HG03039 (cell line): ENCODE measurements around the gene TFB1M.
"Not testable (repeated sequence)": the region's sequence is repeated elsewhere in the genome, so short reads cannot be mapped to it uniquely, and the experiment has no call there.

ENCODE experiments used
- ATAC-seq: cut with Tn5 transposase; IDR thresholded peaks from one replicate; pipeline ENCODE4 v1.9.1; 2021; ENCODE audit warnings: mild to moderate bottlenecking, moderate library complexity; ENCODE audit not compliant: unreplicated experiment

The TFB1M gene

DNA sequence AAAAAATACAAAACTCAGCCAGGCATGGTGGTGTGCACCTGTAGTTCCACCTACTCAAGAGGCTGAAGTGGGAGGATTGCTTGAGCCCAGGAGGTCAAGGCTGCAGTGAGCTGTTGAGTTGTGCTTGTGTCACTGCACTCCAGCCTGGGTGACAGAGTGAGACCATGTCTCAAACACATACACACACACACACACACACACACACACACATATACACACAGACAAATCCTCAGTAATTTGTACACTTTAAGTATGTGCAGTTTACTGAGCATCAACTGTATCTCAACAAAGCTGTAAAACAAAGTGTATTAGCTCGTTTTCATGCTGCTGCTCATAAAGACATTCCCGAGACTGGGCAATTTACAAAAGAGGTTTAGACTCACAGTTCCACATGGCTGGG, 7.3 kb downstream of the TFB1M start:
- ATAC-seq: no peak

DNA sequence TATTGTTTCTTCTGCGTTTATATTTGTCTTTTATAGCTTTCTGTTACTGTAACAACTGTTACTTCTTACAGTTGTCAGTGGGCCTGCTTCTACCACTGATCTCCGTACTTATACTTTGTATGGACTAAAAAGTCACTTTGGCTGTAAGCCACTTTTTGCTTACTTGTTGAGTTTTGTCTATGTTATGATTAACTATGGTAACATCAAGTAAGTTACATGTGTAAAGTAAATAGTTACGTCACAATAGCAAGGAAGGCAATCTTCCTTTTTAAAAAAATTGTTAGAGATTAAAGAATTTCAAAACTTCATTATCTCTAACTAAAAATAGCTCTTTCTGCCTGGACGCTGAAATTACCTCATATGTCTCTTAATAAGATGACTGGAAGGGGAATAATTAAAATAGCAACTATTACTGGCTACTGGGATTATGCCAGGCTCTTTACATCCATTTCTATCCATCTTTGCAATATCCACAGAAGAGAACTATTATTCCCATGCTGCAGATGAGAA, 10.9 kb downstream of the TFB1M start:
- no peak for ATAC-seq

DNA sequence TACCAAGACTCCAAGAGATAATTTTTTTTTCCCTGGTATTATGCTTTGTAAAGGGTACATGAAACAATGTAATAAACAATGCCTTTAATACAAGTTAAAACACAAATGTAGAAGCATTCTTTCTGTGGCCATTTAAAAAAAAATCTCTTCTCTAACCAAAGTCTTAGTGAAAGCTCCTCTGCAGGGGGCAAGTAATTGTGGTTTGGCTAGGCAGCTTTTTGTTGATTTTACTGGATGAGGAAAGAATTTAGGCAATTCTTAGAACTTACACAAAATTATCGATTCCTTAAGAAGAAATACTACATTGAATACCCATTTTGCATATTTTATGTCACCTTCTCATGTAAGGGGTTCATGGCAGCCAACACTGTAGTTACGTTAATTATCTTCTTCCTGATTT, 12.4 kb downstream of the TFB1M start:
- no peak for ATAC-seq

DNA sequence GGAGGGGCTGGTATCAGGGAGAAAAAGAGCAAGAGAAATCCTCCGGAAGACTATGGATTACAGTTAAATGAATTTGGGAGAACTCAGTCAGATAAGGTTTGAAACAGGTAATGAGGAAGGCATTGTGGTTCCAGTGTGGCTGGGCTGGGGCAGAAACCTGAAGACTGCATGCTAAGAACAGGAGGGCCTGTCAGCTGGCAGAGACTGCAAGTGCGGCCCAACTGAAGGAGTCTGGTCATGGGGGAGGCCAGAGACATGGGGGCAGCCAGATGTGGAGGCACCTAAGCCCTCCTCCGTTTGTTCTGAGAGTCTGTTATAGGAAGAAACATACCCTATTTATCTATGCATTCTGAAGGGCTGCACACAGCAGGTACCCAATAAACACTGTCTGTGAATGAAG, 16.6 kb downstream of the TFB1M start:
- ATAC-seq: no peak

DNA sequence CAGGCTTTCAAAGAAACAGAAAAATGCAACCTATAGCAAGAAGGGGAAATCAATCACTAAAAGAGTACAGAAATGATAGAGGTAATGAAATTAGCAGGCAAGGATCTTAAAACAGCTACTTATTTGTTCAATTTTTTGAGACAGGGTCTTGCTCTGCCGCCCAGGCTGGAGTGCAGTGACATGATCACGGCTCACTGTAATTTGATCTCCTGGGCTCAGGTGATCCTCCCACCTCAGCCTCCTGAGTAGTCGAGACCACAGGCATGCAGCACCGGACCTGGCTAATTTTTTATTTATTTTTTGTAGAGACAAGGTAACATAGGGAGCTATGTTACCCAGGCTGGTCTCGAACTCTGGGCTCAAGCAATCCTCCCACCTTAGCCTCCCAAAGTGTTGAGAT, 21.6 kb downstream of the TFB1M start:
- ATAC-seq: no peak

DNA sequence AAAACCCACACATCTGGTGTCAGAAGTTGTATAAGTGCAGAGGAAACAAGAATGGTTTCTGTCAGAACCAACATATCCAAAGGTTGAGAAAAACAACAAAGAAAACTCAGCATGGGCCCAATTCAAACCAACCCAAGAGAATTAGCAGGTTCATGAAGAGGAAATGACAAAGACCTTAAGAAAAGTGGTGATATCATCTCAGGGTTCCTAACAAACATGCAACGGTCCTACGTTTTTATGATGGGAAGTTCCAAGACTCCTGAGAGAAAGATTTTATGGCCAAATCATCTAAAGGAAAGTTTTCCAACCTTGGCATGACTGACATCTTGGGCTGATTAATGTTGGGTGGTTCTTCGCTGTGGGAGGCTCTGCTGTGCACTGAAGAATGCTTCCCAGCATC, 23.0 kb downstream of the TFB1M start:
- no peak for ATAC-seq

DNA sequence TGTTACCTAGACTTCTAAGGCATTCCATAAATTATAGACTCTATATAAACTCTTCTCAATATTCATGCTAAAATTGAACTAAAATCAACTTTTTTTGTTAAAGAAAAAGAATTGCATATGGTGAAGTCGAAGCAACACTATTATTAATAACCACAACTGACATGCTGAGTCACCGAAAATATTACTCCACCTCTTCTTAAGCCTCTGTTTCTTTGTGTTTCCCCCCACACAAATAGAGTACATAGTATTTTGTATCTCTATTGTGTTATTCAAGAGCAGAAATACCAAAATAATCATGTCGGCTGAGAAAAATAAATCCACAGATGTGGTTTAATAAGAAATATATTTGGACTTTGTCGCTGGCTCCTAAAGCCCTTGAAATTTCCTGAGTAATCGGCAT, 23.8 kb downstream of the TFB1M start:
- no peak for ATAC-seq

DNA sequence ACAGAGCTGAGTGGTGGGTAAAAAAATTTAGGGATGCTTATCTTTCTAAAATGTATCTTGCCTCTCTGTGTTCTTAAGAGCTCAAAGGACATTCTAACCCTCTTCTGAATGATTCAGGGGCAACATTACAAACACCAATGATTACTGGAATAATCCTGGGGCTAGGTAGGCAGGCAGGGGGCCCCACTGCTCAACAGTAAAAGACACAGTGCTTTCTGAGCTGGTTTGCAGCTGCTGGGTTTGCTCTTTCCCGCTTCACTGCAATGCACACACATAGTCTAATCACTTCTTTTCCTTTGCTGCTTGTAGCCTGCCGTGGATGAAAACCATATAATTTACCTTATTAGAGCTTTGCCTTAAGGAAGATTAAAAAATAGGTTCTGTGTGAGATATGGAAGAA, 26.5 kb downstream of the TFB1M start:
- ATAC-seq: no peak

DNA sequence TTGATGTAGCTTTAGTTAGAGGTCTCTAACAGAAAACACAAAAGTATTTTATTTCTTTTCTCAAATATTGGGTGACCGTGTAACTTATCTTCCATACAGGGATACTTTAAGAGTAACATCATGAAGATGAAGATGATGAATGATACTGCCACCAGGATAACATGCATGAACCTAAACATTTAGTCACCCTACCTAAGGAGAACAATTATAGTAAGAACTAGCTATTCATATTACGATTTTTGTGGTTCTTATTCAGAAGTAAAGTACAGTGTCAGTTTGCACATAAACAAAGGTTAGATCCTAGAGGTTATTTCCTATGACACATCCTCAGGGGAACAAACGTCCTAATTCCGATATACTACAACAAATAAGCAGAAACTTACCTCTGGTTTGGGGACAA, 29.5 kb downstream of the TFB1M start:
- ATAC-seq: no peak

DNA sequence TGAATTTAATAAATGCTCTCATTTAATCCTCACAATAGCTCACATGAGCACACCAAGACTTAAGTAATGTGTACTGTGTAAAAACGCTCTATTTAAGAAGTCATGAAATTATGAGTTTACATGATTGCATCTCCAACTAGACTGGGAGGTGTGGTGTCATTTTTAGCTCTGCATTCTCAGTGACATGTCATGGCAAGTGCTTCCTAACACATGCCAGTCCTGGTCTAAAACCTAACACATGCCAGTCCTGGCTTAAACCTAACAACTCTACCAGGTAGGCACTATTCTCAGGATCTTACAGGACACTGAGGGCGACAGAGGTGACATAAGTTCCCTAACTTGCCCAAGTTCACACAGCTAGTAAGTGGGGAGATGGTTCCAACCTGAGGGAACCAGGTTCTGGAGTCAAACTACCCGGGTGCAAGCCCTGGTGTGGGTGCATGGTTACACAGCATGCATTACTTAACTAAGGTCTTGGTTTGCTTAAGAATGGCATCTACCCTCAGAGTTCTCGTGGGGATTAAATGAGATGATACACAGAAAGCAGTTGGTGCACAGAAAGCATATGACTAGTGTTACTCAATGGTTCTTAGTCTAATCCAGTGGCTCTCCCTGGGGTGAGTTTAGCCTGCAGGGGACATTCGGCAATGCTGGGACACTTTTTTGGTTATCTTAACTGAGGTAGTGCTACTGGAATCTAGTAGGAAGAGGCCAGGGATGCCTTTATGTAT, 35.8 kb downstream of the TFB1M start:
- no peak for ATAC-seq

DNA sequence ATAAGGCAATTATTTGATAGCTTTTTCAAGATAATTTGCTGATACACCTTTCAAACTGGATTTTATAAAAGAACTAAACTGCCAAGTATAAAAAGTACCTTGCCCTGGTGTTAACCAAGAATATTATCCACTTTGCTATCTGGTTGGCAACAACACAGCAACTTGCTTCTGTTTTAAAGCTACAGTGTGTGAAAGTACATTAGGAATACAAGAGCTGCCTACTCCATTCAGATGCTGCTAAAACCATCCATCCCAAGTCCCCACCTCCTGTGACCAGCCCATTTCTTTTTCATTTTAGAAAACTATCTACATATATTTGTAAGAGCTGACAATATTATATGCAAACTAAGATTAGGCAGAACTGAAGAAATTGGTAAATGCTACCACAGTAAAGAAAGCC, 37.6 kb downstream of the TFB1M start:
- ATAC-seq: no peak

DNA sequence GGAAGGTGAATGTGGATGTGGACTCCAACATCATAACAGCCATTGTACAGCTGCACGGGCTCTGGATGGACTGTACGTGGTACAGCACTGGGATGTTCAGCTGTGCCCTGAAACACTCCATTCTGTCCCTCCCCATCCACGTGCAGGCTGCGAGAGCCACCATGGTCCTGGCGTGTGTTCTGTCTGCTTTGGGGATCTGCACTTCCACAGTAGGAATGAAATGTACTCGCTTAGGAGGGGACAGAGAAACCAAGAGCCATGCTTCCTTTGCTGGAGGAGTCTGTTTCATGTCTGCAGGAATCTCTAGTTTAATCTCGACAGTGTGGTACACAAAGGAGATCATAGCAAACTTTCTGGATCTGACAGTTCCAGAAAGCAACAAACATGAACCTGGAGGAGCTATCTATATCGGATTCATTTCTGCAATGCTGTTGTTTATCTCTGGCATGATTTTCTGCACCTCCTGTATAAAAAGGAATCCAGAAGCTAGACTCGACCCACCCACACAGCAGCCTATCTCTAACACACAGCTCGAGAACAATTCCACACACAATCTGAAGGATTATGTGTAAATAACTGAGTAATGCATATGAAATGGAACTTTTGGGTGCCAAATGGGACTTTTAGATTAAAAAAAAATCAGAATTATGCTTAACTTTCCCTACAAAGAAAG, 38.3 kb downstream of the TFB1M start:
- ATAC-seq: no peak

DNA sequence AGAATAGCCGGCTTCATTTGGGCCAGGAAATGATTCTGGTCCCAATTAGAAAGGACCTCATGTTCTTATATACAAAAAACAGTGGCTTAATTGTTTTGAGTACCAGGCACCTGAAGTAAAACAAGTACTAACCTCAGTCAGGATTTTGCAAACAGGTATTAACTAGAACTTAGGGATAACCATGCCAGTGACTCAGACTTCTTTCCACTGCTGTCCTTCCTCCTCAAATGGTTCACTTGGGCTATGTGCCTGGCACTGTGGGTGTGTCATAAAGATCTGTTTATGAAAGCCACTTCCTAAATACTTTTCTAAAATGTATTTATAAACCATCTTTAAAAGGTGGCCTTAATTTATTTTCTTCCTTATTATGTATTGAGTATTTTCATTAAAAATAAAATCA, 39.8 kb downstream of the TFB1M start:
- no peak for ATAC-seq

DNA sequence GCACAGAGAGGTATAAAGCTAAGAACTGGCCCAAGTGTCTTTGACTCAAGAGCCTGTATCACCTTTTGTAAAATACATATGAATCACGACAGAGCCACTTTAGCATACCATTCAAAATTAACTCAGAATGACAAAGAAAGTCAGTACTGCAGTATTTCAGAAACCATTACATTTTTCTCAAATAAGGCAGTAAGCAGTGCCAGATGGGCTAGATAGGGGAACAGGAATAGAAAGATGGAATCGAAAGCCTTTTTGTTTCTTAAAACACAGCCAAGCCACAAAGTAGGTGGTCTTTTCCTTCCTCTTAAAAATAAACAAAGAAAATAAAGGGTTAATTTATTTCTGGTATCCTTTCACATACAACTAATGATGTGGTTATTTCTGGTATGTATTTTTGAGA, 40.2 kb downstream of the TFB1M start:
- no peak for ATAC-seq

DNA sequence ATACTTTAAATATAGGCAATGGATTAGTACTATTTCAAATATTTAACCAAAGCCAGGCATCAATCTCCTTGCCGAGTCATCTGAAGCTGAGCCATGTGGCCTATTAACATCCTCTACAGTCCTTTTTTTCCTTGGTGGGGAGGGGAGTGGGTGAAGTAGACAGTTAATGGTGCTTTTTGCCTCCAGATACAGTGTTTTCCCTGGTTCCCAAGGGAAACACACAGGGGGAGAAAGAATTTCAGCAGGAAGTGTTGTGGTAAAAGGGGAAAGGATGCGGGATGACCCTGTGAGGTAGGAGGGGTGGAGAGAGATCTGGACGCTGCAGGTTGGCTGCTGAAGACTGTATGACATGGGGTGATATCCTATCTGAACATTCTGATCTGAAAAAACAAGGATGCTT, 40.9 kb downstream of the TFB1M start:
- ATAC-seq: no peak

DNA sequence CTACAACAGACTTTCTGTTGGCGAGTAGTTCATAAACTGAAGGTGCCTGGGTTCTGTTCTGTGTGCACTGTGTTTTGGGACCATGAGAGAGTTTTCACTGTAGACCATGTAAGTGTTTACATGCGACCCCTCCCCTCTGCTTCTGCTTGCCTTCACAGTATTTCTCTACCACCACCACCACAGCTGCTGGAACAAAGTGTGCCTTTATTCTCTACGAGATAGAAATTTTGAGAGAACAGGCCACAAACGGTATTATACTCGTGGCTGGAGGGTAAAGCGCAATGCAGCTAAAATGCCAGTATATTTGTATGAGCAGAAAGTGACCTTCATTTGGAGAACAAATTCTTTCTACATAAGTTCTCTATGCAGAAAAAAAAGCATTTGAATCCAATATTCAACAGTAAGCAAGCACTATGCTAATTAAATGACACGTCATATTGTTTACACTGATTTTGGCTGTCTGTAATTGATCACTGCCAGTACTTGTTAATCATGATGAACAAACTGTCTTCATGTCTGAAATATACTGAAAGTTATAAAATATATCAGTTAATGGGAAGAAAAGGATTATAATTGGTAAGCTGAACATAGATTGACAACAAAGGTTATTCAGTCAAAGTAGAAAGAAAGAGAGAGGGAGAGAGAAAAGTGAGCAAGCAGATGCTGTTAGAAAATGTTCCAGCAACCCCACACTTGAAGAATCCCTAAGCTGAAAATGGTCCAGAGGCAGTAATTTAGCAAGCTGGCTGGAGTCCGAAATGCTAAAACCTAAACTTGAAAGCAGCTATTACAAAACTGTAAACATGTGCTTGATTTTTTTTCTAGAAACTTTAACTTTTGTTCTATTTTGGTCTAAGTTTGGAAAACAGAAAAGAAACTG, 41.7 kb downstream of the TFB1M start:
- no peak for ATAC-seq

DNA sequence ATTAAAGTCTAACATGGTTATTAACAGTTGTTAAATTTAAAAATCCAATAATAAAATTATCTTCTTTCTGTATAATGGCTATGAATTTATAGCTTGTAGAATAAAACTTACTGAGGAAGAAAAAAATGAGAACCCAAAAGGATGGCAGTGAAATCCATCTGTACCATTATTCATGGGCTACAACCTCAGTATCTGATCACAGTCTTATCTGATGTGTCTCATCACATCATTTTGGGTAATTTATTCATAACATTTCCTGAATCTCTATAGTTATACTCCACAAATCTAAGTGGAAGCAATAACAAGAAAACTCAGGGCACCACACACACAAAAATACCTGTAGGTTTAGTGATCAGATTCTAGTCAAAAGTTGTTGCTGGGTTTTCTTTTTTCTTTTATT, 43.1 kb downstream of the TFB1M start:
- ATAC-seq: no peak

DNA sequence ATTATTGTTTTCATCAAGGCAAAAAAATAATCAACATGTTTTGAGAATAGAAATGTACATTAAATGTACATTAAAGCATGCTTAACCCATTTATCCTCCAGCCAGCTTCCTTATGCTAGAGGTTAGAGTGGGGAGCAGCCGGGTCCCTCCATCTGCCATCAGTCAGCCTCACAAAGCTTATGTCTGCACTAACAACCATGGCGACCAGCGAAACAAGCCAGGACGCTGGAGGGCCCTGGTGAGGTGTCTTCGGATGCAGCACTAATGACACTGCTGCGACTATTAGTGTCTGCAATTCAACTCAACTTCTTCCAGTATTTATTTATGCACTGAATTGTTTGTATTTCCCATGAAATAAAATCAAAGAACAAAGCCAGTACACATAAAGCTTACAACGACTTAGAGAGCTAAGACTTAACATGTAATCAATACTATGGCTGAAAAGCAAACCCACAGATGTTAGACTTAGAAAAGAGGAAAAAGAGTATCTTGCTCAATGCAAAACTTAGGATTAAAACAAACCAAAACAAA, 43.7 kb downstream of the TFB1M start:
- no peak for ATAC-seq

DNA sequence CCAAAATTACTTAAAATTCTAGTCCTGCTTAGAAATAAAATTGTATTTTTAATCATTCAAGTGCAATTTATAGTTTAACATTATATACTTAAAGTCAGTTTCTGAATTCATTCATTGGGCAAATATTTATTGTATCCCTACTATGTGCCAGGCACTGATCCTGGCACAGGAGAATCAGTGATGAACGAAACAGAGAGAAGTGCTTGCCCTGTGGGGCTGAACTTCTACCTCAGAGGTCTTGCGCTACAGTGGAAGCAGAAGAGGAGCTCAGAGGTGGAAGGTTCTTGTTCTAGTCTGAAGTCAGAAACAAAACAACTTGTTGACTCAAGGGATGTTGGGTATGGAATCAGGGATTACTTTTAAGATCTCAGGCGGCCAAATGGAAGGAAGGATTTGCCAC, 44.5 kb downstream of the TFB1M start:
- no peak for ATAC-seq

DNA sequence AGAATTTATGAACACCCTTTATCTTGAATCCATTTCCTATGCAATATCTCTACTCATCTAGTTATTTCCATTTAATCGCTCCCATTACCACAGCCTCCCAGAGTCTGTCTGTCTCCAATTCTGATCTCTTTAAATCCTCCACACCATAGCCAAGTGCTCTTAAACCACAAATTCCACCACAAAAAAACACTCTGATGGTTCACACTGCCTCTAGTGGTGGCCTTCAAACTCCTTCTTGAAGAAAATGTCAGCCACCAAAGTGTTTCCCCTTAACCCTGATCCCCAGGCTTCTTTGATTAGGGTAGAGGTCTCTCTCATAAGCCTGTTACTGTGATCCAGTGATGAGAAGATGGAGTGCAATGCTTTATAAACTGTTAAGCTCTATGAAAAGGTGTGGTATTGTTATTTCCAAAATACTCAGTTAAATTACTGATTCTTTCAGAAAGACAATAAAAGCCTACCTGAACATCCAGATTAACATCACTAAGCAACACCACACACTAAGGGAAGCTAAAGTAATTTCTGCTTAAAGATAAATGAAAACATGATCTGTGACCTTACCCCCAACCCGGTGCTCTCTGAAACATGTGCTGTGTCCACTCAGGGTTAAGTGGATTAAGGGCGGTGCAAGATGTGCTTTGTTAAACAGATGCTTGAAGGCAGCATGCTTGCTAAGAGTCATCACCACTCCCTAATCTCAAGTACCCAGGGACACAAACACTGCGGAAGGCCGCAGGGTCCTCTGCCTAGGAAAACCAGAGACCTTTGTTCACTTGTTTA, 46.0 kb downstream of the TFB1M start:
- ATAC-seq: not testable (repeated sequence)

DNA sequence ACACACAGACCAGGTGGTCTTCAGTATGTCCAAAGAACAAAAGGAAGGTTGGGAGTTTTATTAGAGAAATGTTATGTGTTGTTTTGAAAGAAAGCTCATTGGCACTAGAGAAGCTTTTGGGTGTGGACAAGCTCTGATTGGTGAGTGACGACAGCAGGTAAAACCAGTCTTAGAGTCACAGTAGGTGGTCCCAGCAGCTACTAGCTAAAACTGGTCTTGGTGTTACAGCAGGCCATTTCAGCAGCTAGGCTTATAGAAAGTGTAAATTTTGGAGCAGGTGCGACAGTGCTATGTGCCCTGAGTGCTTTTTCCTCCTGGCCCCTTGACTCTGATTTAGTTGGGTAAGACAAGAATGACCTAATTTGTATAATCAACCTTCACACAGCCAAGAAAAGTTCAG, 46.9 kb downstream of the TFB1M start:
- no peak for ATAC-seq
